ENCODE results near the gene FGFRL1.

- TF ChIP-seq EZH2 (IDR thresholded peaks at IDR 0.05; ENCODE audit: borderline replicate concordance, insufficient read depth, low read length, poor library complexity, severe bottlenecking) = no peak
- no peak for TF ChIP-seq EP300 (conservative IDR thresholded peaks at IDR 0.05; ENCODE audit: poor library complexity, severe bottlenecking)
- TF ChIP-seq CTCF (IDR thresholded peaks at IDR 0.05; ENCODE audit: poor library complexity, severe bottlenecking) = no peak
- no peak for TF ChIP-seq POLR2AphosphoS5 (IDR thresholded peaks at IDR 0.05)
- no peak for TF ChIP-seq TAF1 (IDR thresholded peaks at IDR 0.05; ENCODE audit: low read depth)
- no peak for TF ChIP-seq REST (IDR thresholded peaks at IDR 0.05; ENCODE audit: borderline replicate concordance)
- TF ChIP-seq SMC3 (conservative IDR thresholded peaks at IDR 0.05; ENCODE audit: poor library complexity) = no peak
- no peak for TF ChIP-seq MXI1 (conservative IDR thresholded peaks at IDR 0.05; ENCODE audit: poor library complexity, severe bottlenecking)
Observed at GRCh38 chr4:1031956-1032795, 20.8 kb downstream of the FGFRL1 start.

All from neural cell (in vitro differentiated cells).